NCI-H2029 treated with DMSO at 0.1 percent for 48 hours (cell line): ENCODE data around the gene GFY.
"Not testable (repeated sequence)": the region's sequence is repeated elsewhere in the genome, so short reads cannot be mapped to it uniquely, and the experiment has no call there.

Experiments used
- DNase-seq: peaks from one replicate; lab custom pipeline; 2025; lab: John Stamatoyannopoulos, UW

Gene GFY

DNA sequence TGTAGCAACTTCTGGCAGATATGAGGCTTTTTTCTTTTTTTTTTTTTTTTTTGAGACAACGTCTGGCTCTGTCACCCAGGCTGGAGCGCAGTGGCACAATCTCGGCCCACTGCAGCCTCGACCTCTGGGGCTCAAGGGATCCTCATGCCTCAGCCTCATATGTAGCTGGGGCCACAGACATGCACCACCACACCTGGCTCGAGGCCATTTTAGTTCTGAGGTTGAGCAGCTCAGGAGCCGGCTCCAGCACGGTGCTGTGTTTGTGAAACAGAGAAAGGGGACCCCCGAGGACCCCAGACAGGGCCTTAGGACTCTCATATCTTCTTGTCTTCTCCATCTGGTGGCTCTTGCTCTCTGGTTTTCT lies 45.4 kb downstream of the GFY start:
- no peak for DNase-seq

GRCh38 chr19:49472936-49473335 lies 47.7 kb downstream of the GFY start:
- DNase-seq: no peak

GRCh38 chr19:49473501-49473867 lies 48.3 kb downstream of the GFY start:
- DNase-seq: not testable (repeated sequence)

DNA sequence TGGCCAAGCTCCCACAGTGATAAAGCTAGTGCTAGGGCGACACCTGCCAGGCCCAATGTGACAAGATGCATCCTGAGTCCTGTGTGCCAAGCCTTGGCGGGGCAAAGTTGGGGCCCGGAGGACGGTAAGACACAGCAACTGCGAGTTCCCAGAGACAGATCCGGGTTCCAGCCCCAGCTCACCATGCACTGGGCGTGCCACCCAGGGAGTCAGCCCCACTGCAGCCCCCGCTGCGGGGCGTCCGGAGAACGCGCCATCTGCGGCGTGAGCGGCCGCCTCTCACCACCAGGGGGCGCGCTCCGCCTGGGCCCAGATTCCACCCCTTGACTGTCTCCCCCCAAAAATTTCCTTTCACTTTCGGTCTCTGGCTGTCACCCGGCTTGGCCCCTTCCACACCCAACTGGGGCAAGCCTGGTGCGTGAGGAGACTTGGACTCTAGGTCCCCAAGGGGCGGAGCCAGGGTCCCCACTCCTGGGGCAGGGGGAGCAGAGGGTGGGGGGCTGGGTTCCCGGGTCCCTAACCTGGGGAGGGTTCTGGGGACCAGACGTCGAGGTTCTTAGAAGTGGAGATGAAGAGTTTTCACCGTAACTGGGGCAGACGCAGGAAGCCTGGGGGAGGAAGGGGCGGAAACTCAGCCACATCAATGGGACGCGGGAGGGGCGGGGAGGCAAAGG lies 48.8 kb downstream of the GFY start, which contains the start of gene FLT3LG:
FLT3LG (plus strand) TSS at position 348 of the 674 bp plus-strand sequence. CDS start 425 bp downstream, outside the sequence.
- DNase-seq: peak; percentile 52

GRCh38 chr19:49474542-49474924 lies 49.3 kb downstream of the GFY start:
- no peak for DNase-seq

DNA sequence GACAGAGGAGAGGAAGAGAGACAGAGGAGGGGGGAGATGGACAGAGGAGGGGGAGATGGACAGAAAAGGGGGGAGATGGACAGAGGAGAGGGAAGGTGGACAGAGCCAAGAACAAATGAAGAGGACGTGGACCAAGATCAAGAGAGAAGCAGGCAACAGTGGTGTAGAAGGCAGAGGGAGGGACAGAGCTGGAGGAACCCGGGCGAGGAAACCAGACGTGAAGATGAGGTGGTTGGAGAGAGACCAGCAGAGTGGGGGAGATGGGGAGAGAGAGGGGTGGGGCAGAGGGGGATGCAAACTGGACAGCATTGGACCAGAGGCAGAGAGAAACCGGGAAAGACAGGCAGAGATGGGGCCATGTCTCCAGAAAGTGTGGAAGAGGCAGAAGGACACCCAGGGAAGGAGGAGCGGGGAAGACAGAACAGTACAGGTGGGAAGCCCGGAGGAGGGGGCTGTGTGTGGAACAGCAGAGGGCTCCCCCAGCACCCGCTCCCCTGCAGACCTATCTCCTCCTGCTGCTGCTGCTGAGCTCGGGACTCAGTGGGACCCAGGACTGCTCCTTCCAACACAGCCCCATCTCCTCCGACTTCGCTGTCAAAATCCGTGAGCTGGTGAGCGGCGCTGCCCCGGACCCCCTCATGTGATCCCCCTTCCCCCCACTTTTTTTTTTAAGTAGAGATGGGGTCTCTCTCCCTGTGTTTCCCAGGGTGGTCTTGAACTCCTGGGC lies 50.2 kb downstream of the GFY start:
- no peak for DNase-seq

- DNase-seq: no peak
Measured at GRCh38 chr19:49475995-49476880, 51.0 kb downstream of the GFY start.
